BJ (cell line): ENCODE data around the gene AVPR2. TPM values are rescaled to one million over a fixed set of nuclear protein-coding genes. Genes with fewer than 3 reads are reported as not detected.

Experiments
- CTCF ChIA-PET: fragments of 350-600 bp; formaldehyde crosslinking; extraction: SDS; loops from one replicate; lab custom pipeline; 2021; ENCODE audit warnings: antibody characterized with exemption, inconsistent platforms; lab: Yijun Ruan, JAX
- POLR2A ChIA-PET: fragments of 300-600 bp; sonication (Branson Sonifier 250); formaldehyde crosslinking; extraction: SDS; loops from one replicate; lab custom pipeline; 2021; ENCODE audit warnings: antibody characterized with exemption; lab: Charles Lee
- DNase-seq: peaks from one replicate; pipeline ENCODE4 v3.0.0-alpha.2; 2011; ENCODE audit warnings: low read depth
- H3K27me3 ChIP-seq: 2 replicates; pipeline ENCODE4 v1.6.0; 2011; ENCODE audit warnings: low read length; ENCODE audit not compliant: control insufficient read depth, insufficient read depth
- H3K36me3 ChIP-seq: 2 replicates; pipeline ENCODE4 v1.5.1; 2011; ENCODE audit warnings: low read length; ENCODE audit not compliant: control insufficient read depth, insufficient read depth
- H3K4me3 ChIP-seq: 2 replicates; pipeline ENCODE4 v1.5.1; 2011; ENCODE audit warnings: low read depth, mild to moderate bottlenecking, control low read depth, low read length
- CTCF ChIP-seq: IDR thresholded peaks from 2 replicates; pipeline ENCODE4 v1.5.1; 2011; ENCODE audit warnings: low read depth, mild to moderate bottlenecking, control low read depth, inconsistent platforms, low read length, moderate library complexity; ENCODE audit not compliant: insufficient read depth
- polyA plus RNA-seq: library from polyadenylated mRNA; depleted of rRNA; stranded (reverse); fragments of >200 nt; gene quantifications from 2 replicates; pipeline ENCODE4 v1.2.3, GENCODE V29; 2011

The AVPR2 gene
- polyA plus RNA-seq, 1 experiment = not detected

DNA sequence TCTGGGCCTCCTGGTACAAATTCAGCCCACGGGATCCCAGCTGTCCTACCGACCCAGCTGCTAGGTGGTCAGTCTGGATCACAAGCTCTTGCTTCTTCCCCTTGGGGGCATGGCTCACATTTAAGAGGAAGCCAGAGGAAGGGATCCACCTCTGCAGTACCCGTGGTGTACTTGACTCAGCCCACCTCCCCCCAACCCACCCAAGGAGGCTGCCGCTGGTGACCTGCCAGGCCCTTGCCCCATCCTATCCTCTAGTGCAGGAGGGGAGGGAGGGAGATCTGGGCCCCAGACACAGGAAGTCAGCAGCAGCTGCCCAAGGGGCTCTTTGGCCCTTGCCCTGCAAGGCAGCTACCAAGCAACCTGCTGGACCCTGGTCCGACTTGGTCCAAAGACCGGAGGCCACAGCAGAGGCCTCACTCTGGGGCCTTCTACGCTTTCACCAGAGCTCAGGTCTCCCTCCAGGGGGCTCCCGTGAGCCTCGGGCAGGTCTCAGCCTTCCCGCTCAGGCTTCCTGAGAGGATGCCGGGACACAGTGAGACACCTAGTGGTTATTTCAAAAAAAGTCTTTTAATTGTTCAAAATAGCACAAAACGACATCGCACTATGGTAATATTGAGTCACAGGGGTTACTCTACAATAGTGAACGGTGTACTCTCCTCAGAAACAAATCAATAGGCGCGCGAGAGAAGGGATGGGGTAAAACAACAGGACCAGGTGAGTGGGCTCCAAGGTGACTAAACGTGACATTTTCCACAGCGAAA is 42.7 kb downstream of the AVPR2 start:
- Histone ChIP-seq H3K4me3 (no peak overlapping the region), H3K27me3 (no peaks in the 10 kb centered on the region), H3K36me3 (peaks cover 19% of the 10 kb centered on the region)
- no peak for DNase-seq
- CTCF ChIA-PET = interaction anchor here (0.8 to 3.3 kb wide), 13 partner anchors 11 to 193 kb away, joined by 3 to 23 read pairs (median 7); partner anchors contain the start of genes ARHGAP4, NAA10 and PLXNB3
- TF ChIP-seq CTCF = peak; percentile 89
- POLR2A ChIA-PET = interaction anchor here (0.5 kb wide), 1 partner anchor 167 kb away, joined by 4 read pairs; the partner anchor contains the start of gene SRPK3

DNA sequence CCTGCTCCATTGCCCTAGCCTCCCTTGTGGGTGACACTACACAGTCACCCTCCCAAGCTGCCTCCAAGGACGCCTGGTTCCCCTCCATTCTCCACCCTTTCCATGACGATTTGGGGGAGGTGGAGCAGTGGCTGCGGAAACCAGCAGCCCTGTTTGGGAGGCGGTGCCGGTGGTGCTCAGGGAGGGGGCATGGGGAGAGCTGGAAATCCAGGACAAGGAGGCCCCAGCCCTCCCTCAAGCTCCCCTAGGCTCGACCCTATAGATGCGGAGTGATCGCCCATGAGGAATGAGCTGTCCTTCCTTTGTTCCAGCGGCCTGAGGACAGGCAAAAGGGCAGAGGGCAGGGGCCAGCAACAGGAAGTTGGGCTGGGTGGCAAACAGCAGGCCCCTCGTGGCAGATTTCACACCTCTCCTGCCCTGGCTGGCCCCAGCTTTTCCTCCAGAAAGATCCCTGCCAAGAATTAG is 43.6 kb downstream of the AVPR2 start:
- POLR2A ChIA-PET = no interaction called here
- peaks cover 23% of the 10 kb centered on the region for H3K36me3 ChIP-seq
- no peak for DNase-seq
- no peak overlapping the region for H3K4me3 ChIP-seq
- H3K27me3 ChIP-seq = no peaks in the 10 kb centered on the region
- no peak for TF ChIP-seq CTCF
- CTCF ChIA-PET = interaction anchor here (0.8 to 3.3 kb wide), 7 partner anchors 13 to 185 kb away, joined by 3 to 23 read pairs (median 18); partner anchors contain the start of genes ARHGAP4, NAA10 and PLXNB3

GRCh38 chrX:153948847-153949805 is 44.7 kb downstream of the AVPR2 start:
- CTCF ChIA-PET = interaction anchor here (0.6 to 3.3 kb wide), 5 partner anchors 14 to 189 kb away, joined by 3 to 23 read pairs (median 5); partner anchors contain the start of genes ARHGAP4 and NAA10
- H3K4me3 ChIP-seq = no peak overlapping the region
- no peak for TF ChIP-seq CTCF
- DNase-seq = no peak
- no peaks in the 10 kb centered on the region for H3K27me3 ChIP-seq
- POLR2A ChIA-PET = no interaction called here
- H3K36me3 ChIP-seq = peaks cover 27% of the 10 kb centered on the region

- POLR2A ChIA-PET = no interaction called here
These were observed 45.7 kb downstream of the AVPR2 start for GRCh38 chrX:153950127-153950526.

More at GRCh38 chrX:153950127-153950526, 45.7 kb downstream of the AVPR2 start:
- H3K27me3 ChIP-seq = no peaks in the 10 kb centered on the region
- H3K36me3 ChIP-seq = peaks cover 28% of the 10 kb centered on the region
- DNase-seq = no peak
- no peak for TF ChIP-seq CTCF
- no peak overlapping the region for H3K4me3 ChIP-seq
- CTCF ChIA-PET = interaction anchor here (0.7 to 1.5 kb wide), 4 partner anchors 10 to 343 kb away, joined by 3 to 5 read pairs (median 4); no protein-coding TSS in a partner anchor
